ENCODE results near the gene TUT1.

DNA sequence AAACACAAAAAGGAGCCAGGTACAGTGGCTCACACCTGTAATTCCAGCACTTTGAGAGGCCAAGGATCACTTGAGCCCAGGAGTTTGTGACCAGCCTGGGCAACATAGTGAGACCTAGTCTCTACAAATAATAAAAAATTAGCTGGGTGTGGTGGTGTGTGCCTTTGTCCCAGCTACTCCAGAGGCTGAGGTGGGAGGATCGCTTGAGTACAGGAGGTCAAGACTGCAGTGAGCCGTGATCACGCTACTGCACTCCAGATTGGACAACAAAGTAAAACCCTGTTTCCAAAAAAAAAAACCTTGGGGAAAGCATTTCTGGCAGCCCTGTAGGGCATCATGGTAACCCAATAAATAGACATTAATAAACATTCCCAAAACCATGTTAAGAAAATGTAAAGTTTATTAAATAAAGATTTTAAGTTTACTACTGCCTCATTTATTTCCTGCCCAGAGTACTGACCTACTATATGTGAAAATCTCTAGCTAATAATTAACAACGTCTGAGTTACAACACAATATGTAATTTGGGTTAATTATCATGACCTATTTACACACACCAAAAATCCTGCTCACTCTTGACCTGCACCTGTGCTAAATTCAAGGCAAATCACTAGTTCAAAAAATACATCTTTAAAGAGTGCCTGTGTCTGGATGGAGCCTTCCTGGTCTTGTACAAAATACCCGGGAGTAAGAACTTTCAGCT, 26.1 kb downstream of the TUT1 start:
- TF ChIP-seq, protein P1, sequence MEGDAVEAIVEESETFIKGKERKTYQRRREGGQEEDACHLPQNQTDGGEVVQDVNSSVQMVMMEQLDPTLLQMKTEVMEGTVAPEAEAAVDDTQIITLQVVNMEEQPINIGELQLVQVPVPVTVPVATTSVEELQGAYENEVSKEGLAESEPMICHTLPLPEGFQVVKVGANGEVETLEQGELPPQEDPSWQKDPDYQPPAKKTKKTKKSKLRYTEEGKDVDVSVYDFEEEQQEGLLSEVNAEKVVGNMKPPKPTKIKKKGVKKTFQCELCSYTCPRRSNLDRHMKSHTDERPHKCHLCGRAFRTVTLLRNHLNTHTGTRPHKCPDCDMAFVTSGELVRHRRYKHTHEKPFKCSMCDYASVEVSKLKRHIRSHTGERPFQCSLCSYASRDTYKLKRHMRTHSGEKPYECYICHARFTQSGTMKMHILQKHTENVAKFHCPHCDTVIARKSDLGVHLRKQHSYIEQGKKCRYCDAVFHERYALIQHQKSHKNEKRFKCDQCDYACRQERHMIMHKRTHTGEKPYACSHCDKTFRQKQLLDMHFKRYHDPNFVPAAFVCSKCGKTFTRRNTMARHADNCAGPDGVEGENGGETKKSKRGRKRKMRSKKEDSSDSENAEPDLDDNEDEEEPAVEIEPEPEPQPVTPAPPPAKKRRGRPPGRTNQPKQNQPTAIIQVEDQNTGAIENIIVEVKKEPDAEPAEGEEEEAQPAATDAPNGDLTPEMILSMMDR (IDR thresholded peaks at IDR 0.05), result no peak
- TF ChIP-seq POLR2A (IDR thresholded peaks at IDR 0.05), result no peak
